CD4-positive, alpha-beta T cell treated with Interleukin-1 beta for 1 hour (primary cell): Measurements from ENCODE around the gene LUC7L.
A peak's percentile ranks its signal among the peaks of the same experiment; 100 is the strongest.
"Not testable (repeated sequence)": the region's sequence is repeated elsewhere in the genome, so short reads cannot be mapped to it uniquely, and the experiment has no call there.

Experiments
- DNase-seq, 2 donors: peaks; one replicate each; pipeline ENCODE4 v3.0.0-alpha.2; 2020 to 2022

Gene LUC7L

DNA sequence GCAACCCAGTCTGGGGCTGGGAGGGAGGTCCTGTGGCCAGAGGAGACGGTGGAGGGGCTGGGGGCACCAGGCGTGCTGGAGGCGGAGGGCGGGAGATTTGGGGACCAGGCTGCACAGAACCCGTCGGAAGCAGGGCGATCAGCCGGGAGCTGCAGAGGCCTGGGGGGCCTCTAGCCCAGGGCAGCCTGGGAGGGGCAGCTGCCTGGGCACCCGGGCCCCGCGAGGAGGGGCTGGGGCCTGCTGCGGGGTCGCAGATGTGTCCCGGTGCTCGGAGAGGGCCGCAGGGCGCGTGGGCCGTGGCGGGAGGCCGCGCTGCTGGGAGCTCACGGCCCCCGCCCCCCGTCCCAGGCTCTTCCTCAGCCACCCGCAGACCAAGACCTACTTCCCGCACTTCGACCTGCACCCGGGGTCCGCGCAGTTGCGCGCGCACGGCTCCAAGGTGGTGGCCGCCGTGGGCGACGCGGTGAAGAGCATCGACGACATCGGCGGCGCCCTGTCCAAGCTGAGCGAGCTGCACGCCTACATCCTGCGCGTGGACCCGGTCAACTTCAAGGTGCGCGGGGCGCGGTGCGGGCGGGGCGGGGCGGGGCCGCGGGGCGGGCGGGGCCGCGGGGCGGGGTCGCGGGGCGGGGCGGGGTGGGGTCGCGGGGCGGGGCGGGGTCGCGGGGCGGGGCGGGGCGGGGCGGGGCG, 65.0 kb downstream of the LUC7L start:
- DNase-seq = not testable (repeated sequence)

- not testable (repeated sequence) for DNase-seq
Observed at GRCh38 chr16:163696-164095, 65.6 kb downstream of the LUC7L start.

- not testable (repeated sequence) for DNase-seq
Observed at GRCh38 chr16:163139-163538, 66.1 kb downstream of the LUC7L start.

DNA sequence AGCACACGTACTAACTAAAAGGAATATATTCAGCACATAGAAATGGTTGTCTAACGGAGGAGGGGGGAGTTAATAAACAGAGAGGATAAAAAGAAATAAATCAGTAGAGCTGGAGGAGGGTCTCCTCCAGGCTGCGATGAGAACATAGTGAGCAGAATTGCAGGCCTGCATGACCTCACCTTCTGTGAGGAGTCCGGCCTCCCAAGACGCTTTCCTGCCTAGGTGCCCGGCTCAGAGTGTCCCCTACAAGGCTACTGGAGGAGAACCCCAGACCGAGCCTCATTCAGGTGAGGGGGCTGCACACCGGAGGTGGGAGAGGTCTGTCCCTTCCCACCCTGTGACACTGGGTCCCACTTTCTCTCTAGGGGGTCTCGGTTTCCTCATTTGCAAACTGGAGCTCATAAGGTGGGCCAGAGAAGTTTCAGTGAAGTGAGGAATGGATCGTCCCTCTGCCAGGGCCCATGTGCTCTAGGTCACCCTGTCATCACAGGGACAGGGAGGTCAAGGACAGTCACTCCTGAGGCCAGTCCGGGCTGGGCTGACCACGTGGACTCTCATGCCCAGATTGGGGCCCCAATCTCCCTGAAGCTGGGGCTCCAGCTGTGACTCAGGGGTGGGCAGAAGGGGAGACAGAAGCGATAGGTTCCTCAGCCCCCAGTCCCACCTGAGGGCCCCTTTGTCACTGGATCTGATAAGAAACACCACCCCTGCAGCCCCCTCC, 66.8 kb downstream of the LUC7L start:
- no peak for DNase-seq

DNA sequence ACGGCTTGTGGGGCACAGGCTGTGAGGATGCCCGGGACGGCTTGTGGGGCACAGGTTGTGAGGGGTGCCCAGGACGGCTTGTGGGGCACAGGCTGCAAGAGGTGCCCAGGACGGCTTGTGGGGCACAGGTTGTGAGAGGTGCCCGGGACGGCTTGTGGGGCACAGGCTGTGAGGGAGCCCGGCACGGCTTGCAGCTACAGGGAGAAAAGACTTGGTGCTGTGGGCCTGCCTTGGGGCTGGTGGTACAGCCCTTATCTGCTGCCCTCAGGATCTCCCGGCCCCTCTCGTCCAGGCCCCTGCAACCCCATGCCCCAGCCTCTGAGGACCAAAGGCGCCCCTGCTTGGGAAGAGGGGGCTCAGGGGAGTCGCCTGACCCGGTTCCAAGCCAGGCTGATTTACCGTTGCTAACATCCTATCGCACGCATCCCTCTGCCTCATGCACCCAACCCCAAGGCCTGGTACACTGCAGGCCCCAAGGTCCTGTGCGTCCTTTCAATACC, 68.5 kb downstream of the LUC7L start:
- DNase-seq = no peak

GRCh38 chr16:160242-160641, 69.0 kb downstream of the LUC7L start:
- not testable (repeated sequence) for DNase-seq

- no peak for DNase-seq
Observed at GRCh38 chr16:159136-159849, 70.0 kb downstream of the LUC7L start.

DNA sequence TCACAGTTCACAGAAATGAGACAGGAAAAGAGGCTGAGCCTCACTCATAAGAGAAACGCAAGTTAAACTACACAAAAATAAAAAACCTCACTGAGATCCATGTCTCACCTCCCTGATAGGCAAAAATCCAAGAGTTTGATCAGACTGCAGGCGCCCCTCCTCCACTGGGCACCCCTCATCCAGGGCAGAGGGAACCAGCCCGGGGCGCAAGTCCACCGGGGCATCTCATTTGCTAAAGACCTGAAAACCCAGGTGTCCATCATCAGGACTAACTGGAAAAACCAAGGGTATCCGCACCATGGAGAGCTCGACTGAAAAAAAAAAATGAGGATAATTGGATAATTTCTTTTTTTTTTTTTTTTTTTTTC, 74.2 kb downstream of the LUC7L start:
- DNase-seq = no peak

- DNase-seq = peak; percentile 7 to 15
Observed at GRCh38 chr16:154217-155030, 74.8 kb downstream of the LUC7L start.

DNA sequence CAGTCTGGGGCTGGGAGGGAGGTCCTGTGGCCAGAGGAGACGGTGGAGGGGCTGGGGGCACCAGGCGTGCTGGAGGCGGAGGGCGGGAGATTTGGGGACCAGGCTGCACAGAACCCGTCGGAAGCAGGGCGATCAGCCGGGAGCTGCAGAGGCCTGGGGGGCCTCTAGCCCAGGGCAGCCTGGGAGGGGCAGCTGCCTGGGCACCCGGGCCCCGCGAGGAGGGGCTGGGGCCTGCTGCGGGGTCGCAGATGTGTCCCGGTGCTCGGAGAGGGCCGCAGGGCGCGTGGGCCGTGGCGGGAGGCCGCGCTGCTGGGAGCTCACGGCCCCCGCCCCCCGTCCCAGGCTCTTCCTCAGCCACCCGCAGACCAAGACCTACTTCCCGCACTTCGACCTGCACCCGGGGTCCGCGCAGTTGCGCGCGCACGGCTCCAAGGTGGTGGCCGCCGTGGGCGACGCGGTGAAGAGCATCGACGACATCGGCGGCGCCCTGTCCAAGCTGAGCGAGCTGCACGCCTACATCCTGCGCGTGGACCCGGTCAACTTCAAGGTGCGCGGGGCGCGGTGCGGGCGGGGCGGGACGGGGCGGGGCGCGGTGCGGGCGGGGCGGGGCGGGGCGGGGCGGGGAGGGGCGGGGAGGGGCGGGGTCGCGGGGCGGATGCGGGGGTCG, 75.6 kb downstream of the LUC7L start:
- DNase-seq = not testable (repeated sequence)

DNA sequence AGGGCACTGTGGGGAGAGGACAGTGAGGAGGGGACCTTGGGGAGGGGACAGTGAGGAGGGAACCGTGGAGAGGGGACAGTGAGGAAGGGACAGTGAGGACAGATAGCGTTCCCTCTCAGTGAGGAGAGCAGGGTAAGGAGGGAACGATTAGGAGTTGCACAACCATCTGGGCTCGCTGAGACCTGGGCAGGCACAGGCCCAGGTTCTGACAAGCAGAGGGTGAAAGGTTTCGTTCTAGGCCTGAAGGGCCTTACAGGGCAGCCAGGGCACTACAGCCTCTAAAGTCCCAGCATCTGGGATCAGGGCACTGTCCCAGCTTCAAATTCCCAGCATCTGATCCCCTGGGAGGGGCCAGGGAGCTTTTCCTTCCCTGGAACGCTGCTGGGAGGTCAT, 76.1 kb downstream of the LUC7L start:
- not testable (repeated sequence) for DNase-seq

DNA sequence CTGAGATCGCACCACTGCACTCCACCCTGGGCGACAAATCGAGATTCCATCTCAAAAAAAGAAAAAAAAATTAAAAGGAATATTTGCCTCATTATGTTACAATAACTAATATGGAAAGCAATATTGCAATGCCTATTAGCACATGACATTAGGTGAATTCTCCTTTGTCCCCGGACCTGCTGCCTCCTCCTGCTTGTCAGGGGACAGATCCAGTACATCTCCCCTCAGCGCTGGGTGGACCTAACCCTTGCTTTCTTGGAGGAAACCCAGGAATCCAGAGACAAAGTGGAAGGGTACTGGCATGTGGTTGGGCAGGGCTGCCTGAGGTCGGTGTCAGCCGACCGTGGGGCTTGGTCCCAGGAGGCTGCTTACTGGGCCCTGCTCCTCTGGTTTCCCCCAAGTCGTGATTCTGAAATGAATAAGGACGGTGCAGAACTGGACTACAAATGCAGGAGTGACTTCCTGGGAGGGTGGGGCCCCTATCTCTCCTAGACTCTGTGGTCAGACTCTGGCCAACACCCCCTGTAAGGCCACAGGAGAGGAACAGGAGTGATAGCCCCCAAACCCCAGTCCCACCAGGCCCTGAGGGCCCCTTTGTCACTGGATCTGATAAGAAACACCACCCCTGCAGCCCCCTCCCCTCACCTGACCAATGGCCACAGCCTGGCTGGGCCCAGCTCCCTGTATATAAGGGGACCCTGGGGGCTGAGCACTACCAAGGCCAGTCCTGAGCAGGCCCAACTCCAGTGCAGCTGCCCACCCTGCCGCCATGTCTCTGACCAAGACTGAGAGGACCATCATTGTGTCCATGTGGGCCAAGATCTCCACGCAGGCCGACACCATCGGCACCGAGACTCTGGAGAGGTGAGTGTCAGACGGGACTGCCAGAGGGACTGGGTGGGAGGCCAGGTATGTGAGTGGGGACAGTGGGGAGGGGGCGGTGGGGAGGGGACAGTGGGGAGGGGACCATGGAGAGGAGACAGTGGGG, 76.8 kb downstream of the LUC7L start, which contains the start of gene HBZ:
TSS of gene HBZ (plus strand) at position 504 of the 988 bp plus-strand sequence. CDS start at position 770, 266 bp downstream.
- DNase-seq = no peak

GRCh38 chr16:149024-149660, 80.1 kb downstream of the LUC7L start:
- DNase-seq = no peak

- DNase-seq = no peak
Observed at GRCh38 chr16:146646-147045, 82.6 kb downstream of the LUC7L start.

- no peak for DNase-seq
Observed at GRCh38 chr16:144797-145252, 84.4 kb downstream of the LUC7L start.

DNA sequence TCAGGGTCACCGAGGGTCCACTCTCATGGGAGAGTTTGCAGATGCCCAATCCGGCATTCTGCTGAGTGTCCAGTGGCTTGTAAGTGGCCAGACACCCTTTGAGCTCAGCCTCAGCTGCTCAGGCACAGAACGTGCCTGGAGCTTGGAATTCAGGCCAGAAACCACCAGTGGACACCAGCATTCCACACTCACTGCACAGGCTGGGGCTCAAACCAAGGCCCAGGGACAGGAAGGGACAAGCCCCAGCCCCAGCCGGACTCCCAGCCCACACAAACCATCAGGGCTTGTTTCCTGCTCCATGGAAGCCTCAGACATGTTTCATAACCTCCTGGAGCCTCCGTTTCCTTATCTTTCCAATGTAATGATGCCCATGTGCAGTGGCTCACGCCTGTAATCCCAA, 85.8 kb downstream of the LUC7L start:
- no peak for DNase-seq

GRCh38 chr16:143047-143446, 86.2 kb downstream of the LUC7L start:
- DNase-seq = no peak

DNA sequence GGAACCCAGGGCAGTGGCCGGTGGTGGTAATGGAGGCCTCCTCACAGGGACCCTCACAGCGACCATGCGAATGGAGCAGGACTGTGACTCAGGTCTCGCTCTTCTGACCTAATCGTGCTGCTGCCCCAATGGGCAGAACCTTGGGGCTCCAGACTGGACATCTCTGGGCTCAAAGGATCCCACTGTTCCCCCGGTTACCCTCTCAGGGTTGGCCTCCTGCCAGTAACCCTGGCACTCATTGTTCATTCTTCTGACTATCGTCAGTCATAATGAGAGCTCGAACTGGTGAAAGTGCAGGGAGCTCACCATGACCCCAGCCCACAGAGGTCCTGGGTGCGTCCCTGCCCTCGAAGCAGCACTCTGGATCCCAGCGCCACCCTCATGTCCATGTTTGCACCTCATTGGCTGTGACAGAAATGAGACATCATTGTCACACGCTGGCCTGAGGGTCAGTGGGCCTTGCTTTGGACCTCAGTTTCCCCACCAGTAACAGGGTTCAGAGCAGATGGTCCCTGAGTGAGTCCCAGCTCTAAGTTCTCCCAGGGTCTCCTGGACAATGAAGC, 86.8 kb downstream of the LUC7L start:
- no peak for DNase-seq

DNA sequence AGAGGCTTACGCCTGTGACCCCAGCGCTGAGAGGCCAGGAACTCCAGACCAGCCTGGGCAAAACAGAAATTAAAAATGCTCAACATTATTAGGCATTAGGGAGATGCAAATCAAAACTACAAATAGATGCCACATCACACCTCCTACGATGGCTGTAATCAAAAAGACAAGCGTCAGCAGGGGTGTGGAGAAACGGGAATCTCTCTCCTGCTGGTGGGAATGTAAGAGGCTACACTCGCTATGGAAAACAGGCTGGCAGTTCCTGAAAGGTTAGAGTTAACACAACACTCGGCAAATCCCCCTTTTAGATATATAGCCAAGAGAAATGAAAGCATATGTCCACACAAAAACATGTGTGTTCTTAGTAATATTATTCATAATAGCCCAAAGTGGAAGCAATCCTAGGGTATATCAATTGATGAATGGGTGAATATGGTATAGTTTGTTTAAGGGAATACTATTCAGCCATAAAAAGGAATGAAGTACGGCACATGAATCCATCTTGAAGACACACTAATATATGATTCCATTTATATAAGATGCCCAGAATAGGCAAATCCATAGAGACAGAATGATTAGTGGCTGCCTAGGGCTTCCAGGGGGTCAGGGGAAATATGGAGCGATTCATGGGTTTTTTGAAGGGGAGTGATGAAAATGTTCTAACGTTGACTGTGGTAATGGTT, 88.9 kb downstream of the LUC7L start:
- no peak for DNase-seq
